Activated T-cell treated with anti-CD3 and anti-CD28 coated beads, Interleukin-2, amount 50 U/mL, for 48 hours (primary cell): ENCODE measurements around the gene CNBD2.
A peak's percentile ranks its signal among the peaks of the same experiment; 100 is the strongest.
"Not testable (repeated sequence)": the region's sequence is repeated elsewhere in the genome, so short reads cannot be mapped to it uniquely, and the experiment has no call there.

Experiments
- DNase-seq, 2 experiments: peaks; one replicate each; pipeline ENCODE4 v3.0.0-alpha.2; 2020

The CNBD2 gene

GRCh38 chr20:36028106-36028808 is 59.9 kb downstream of the CNBD2 start:
- DNase-seq = no peak

GRCh38 chr20:36030149-36030548 is 61.8 kb downstream of the CNBD2 start:
- no peak for DNase-seq

- no peak for DNase-seq
Observed at GRCh38 chr20:36031806-36032205, 63.4 kb downstream of the CNBD2 start.

GRCh38 chr20:36034875-36035274 is 66.5 kb downstream of the CNBD2 start:
- DNase-seq = no peak

GRCh38 chr20:36035745-36036144 is 67.4 kb downstream of the CNBD2 start:
- DNase-seq = no peak

- DNase-seq = no peak
Observed at GRCh38 chr20:36036688-36037087, 68.3 kb downstream of the CNBD2 start.

- no peak for DNase-seq
Observed at GRCh38 chr20:36040571-36040970, 72.2 kb downstream of the CNBD2 start.

GRCh38 chr20:36043441-36043840 is 75.1 kb downstream of the CNBD2 start:
- no peak for DNase-seq

GRCh38 chr20:36043892-36044515 is 75.6 kb downstream of the CNBD2 start:
- no peak for DNase-seq

- no peak for DNase-seq
Observed at GRCh38 chr20:36045373-36045714, 77.0 kb downstream of the CNBD2 start.

GRCh38 chr20:36046073-36046798 is 77.8 kb downstream of the CNBD2 start:
- not testable (repeated sequence) for DNase-seq

- not testable (repeated sequence) for DNase-seq
Observed at GRCh38 chr20:36049408-36049807, 81.0 kb downstream of the CNBD2 start.

- peak; percentile 96 to 97 for DNase-seq
Observed at GRCh38 chr20:36050436-36051317, 82.3 kb downstream of the CNBD2 start.

GRCh38 chr20:36051318-36052116 is 83.1 kb downstream of the CNBD2 start:
- DNase-seq = peak in 1 of 2 experiments; percentile 20

GRCh38 chr20:36052117-36052513 is 83.7 kb downstream of the CNBD2 start:
- DNase-seq = no peak

GRCh38 chr20:36053863-36054518 is 85.6 kb downstream of the CNBD2 start:
- not testable (repeated sequence) for DNase-seq

GRCh38 chr20:36055145-36055544 is 86.8 kb downstream of the CNBD2 start:
- no peak for DNase-seq

- no peak for DNase-seq
Observed at GRCh38 chr20:36060676-36061075, 92.3 kb downstream of the CNBD2 start.

- DNase-seq = no peak
Observed at GRCh38 chr20:36061754-36062153, 93.4 kb downstream of the CNBD2 start.

- no peak for DNase-seq
Observed at GRCh38 chr20:36062799-36063198, 94.4 kb downstream of the CNBD2 start.

- no peak for DNase-seq
Observed at GRCh38 chr20:36063916-36064657, 95.7 kb downstream of the CNBD2 start.
